Immature natural killer cell (primary cell): Measurements from ENCODE around the gene MVB12B. TPM values are rescaled to one million over a fixed set of nuclear protein-coding genes. Genes with fewer than 3 reads are reported as not detected.

ENCODE experiments used
- DNase-seq, 3 donors: peaks; one replicate each; pipeline ENCODE4 v3.0.0; 2022; ENCODE audit warnings: mixed read lengths in 1 of 3
- H3K27ac Mint-ChIP-seq, 6 donors: one replicate each; pipeline ENCODE4 v1.8.0; 2020; ENCODE audit warnings: mixed read lengths in 6 of 6, mild to moderate bottlenecking in 5 of 6, inconsistent platforms in 4 of 6, moderate library complexity in 3 of 6
- H3K27me3 Mint-ChIP-seq, 3 donors: one replicate each; pipeline ENCODE4 v1.8.0; 2020 to 2021; ENCODE audit warnings: low read depth in 3 of 3, mild to moderate bottlenecking in 3 of 3, mixed read lengths in 3 of 3, moderate library complexity in 3 of 3, inconsistent platforms in 1 of 3
- H3K36me3 Mint-ChIP-seq, 3 donors: one replicate each; pipeline ENCODE4 v1.8.0; 2020; ENCODE audit warnings: mixed read lengths in 3 of 3, inconsistent platforms in 2 of 3, mild to moderate bottlenecking in 2 of 3
- H3K4me1 Mint-ChIP-seq, 2 donors: one replicate each; pipeline ENCODE4 v1.8.0; 2020; ENCODE audit warnings: inconsistent platforms in 2 of 2, mild to moderate bottlenecking in 2 of 2, mixed read lengths in 2 of 2, moderate library complexity in 1 of 2
- H3K4me3 Mint-ChIP-seq, 5 donors: one replicate each; pipeline ENCODE4 v1.8.0; 2020; ENCODE audit warnings: mild to moderate bottlenecking in 5 of 5, mixed read lengths in 5 of 5, inconsistent platforms in 3 of 5, moderate library complexity in 3 of 5
- H3K9me3 Mint-ChIP-seq, 6 donors: one replicate each; pipeline ENCODE4 v1.8.0; 2020; ENCODE audit warnings: mild to moderate bottlenecking in 6 of 6, mixed read lengths in 6 of 6, inconsistent platforms in 4 of 6, moderate library complexity in 3 of 6
- polyA plus RNA-seq, 3 donors: library from polyadenylated mRNA; unstranded; fragments of 300-500 nt; fragmentation: Illumina TruSeq; gene quantifications; one replicate each; pipeline ENCODE4 v1.2.3, GENCODE V29; 2021

MVB12B gene
- polyA plus RNA-seq, 3 donors from 2014 or later = 0.54 to 1.2 TPM; not detected in 1

- Mint-ChIP-seq H3K4me1 (peaks cover 0 to 3% of the 10 kb centered on the region in 2 donors), H3K27ac (no peak overlapping the region), H3K36me3 (peaks cover 0 to 3% (median 0%) of the 10 kb centered on the region in 3 donors), H3K4me3 (no peak overlapping the region), H3K27me3 (peaks cover 0 to 5% (median 3%) of the 10 kb centered on the region in 3 donors), H3K9me3 (no peaks in the 10 kb centered on the region)
- DNase-seq = no peak
Observed at GRCh38 chr9:126380447-126380846, 53.8 kb downstream of the MVB12B start.

GRCh38 chr9:126381195-126381594 is 54.6 kb downstream of the MVB12B start:
- no peaks in the 10 kb centered on the region for H3K4me1 Mint-ChIP-seq
- no peaks in the 10 kb centered on the region for H3K9me3 Mint-ChIP-seq
- H3K27ac Mint-ChIP-seq = no peak overlapping the region
- no peak overlapping the region for H3K4me3 Mint-ChIP-seq
- H3K27me3 Mint-ChIP-seq = peaks cover 0 to 5% (median 2%) of the 10 kb centered on the region in 3 donors
- H3K36me3 Mint-ChIP-seq = peaks cover 0 to 3% (median 0%) of the 10 kb centered on the region in 3 donors
- no peak for DNase-seq

- H3K4me1 Mint-ChIP-seq = no peaks in the 10 kb centered on the region
- DNase-seq = no peak
- peaks cover 0 to 4% (median under 1%) of the 10 kb centered on the region in 3 donors for H3K27me3 Mint-ChIP-seq
- H3K36me3 Mint-ChIP-seq = peaks cover 0 to 3% (median 0%) of the 10 kb centered on the region in 3 donors
- no peak overlapping the region for H3K4me3 Mint-ChIP-seq
- H3K9me3 Mint-ChIP-seq = no peaks in the 10 kb centered on the region
- H3K27ac Mint-ChIP-seq = no peak overlapping the region
Observed at GRCh38 chr9:126383406-126384046, 56.9 kb downstream of the MVB12B start.

GRCh38 chr9:126384926-126385325 is 58.3 kb downstream of the MVB12B start:
- H3K27me3 Mint-ChIP-seq = peaks cover 0 to 5% (median 0%) of the 10 kb centered on the region in 3 donors
- no peaks in the 10 kb centered on the region for H3K9me3 Mint-ChIP-seq
- DNase-seq = no peak
- H3K27ac Mint-ChIP-seq = no peak overlapping the region
- no peaks in the 10 kb centered on the region for H3K4me1 Mint-ChIP-seq
- H3K4me3 Mint-ChIP-seq = no peak overlapping the region
- peaks cover 0 to 3% (median 0%) of the 10 kb centered on the region in 3 donors for H3K36me3 Mint-ChIP-seq

- Mint-ChIP-seq H3K27ac (no peak overlapping the region), H3K36me3 (peaks cover 0 to 3% (median 0%) of the 10 kb centered on the region in 3 donors), H3K27me3 (peaks cover 0 to 5% (median 0%) of the 10 kb centered on the region in 3 donors), H3K4me1 (peaks cover 0 to under 1% of the 10 kb centered on the region in 2 donors), H3K4me3 (no peak overlapping the region), H3K9me3 (no peaks in the 10 kb centered on the region)
- DNase-seq = no peak
Observed at GRCh38 chr9:126386088-126386487, 59.5 kb downstream of the MVB12B start.

- H3K9me3 Mint-ChIP-seq = no peaks in the 10 kb centered on the region
- no peak overlapping the region for H3K27ac Mint-ChIP-seq
- DNase-seq = no peak
- H3K27me3 Mint-ChIP-seq = peaks cover 0 to 5% (median 0%) of the 10 kb centered on the region in 3 donors
- H3K4me1 Mint-ChIP-seq = peaks cover 6 to 7% of the 10 kb centered on the region in 2 donors
- H3K36me3 Mint-ChIP-seq = peaks cover 0 to 3% (median 0%) of the 10 kb centered on the region in 3 donors
- no peak overlapping the region for H3K4me3 Mint-ChIP-seq
Observed at GRCh38 chr9:126386776-126387175, 60.1 kb downstream of the MVB12B start.

- Mint-ChIP-seq H3K27ac (no peak overlapping the region), H3K9me3 (no peaks in the 10 kb centered on the region), H3K36me3 (peaks cover 0 to 5% (median 4%) of the 10 kb centered on the region in 3 donors), H3K4me1 (peaks cover 7 to 9% of the 10 kb centered on the region in 2 donors), H3K27me3 (peaks cover 1 to 3% (median 2%) of the 10 kb centered on the region in 3 donors), H3K4me3 (no peak overlapping the region)
- no peak for DNase-seq
Observed at GRCh38 chr9:126388964-126389708, 62.5 kb downstream of the MVB12B start.

GRCh38 chr9:126389992-126390391 is 63.4 kb downstream of the MVB12B start:
- no peaks in the 10 kb centered on the region for H3K9me3 Mint-ChIP-seq
- H3K4me1 Mint-ChIP-seq = peaks cover 7 to 9% of the 10 kb centered on the region in 2 donors
- no peak for DNase-seq
- H3K4me3 Mint-ChIP-seq = no peak overlapping the region
- H3K27me3 Mint-ChIP-seq = peaks cover 1 to 3% (median 2%) of the 10 kb centered on the region in 3 donors
- peak overlapping the region in 1 of 6 donors; percentile 3 for H3K27ac Mint-ChIP-seq
- H3K36me3 Mint-ChIP-seq = peaks cover 0 to 5% (median 4%) of the 10 kb centered on the region in 3 donors

GRCh38 chr9:126390923-126391322 is 64.3 kb downstream of the MVB12B start:
- no peak for DNase-seq
- Mint-ChIP-seq H3K27me3 (peaks cover 1 to 2% (median 1%) of the 10 kb centered on the region in 3 donors), H3K4me1 (peaks cover 7 to 9% of the 10 kb centered on the region in 2 donors), H3K27ac (no peak overlapping the region), H3K4me3 (no peak overlapping the region), H3K9me3 (no peaks in the 10 kb centered on the region), H3K36me3 (peaks cover 0 to 5% (median 4%) of the 10 kb centered on the region in 3 donors)

GRCh38 chr9:126391713-126392661 is 65.4 kb downstream of the MVB12B start:
- H3K27ac Mint-ChIP-seq = peak overlapping the region in 2 of 6 donors; percentile 1 to 22
- H3K36me3 Mint-ChIP-seq = peaks cover 0 to 5% (median 4%) of the 10 kb centered on the region in 3 donors
- H3K4me3 Mint-ChIP-seq = no peak overlapping the region
- peak in 1 of 3 donors; percentile 9 for DNase-seq
- H3K27me3 Mint-ChIP-seq = peaks cover 1 to 2% (median 1%) of the 10 kb centered on the region in 3 donors
- peaks cover 11 to 13% of the 10 kb centered on the region in 2 donors for H3K4me1 Mint-ChIP-seq
- H3K9me3 Mint-ChIP-seq = no peaks in the 10 kb centered on the region

GRCh38 chr9:126392662-126393371 is 66.2 kb downstream of the MVB12B start:
- peaks cover 1 to 2% (median 1%) of the 10 kb centered on the region in 3 donors for H3K27me3 Mint-ChIP-seq
- peaks cover 17 to 19% of the 10 kb centered on the region in 2 donors for H3K4me1 Mint-ChIP-seq
- no peak overlapping the region for H3K4me3 Mint-ChIP-seq
- H3K9me3 Mint-ChIP-seq = no peaks in the 10 kb centered on the region
- H3K27ac Mint-ChIP-seq = peak overlapping the region in 2 of 6 donors; percentile 22 to 34
- H3K36me3 Mint-ChIP-seq = peaks cover 0 to 5% (median 4%) of the 10 kb centered on the region in 3 donors
- DNase-seq = no peak

- DNase-seq = no peak
- no peak overlapping the region for H3K27ac Mint-ChIP-seq
- H3K9me3 Mint-ChIP-seq = no peaks in the 10 kb centered on the region
- peaks cover 0 to 5% (median 4%) of the 10 kb centered on the region in 3 donors for H3K36me3 Mint-ChIP-seq
- no peak overlapping the region for H3K4me3 Mint-ChIP-seq
- H3K27me3 Mint-ChIP-seq = peaks cover under 1 to 3% (median 2%) of the 10 kb centered on the region in 3 donors
- peaks cover 24 to 28% of the 10 kb centered on the region in 2 donors for H3K4me1 Mint-ChIP-seq
Observed at GRCh38 chr9:126393876-126394275, 67.2 kb downstream of the MVB12B start.

GRCh38 chr9:126394802-126395201 is 68.2 kb downstream of the MVB12B start:
- Mint-ChIP-seq H3K4me1 (peaks cover 24 to 30% of the 10 kb centered on the region in 2 donors), H3K9me3 (no peaks in the 10 kb centered on the region), H3K36me3 (peaks cover 0 to 5% (median 4%) of the 10 kb centered on the region in 3 donors), H3K27ac (peak overlapping the region in 1 of 6 donors; percentile 54), H3K27me3 (peaks cover 0 to 3% (median 2%) of the 10 kb centered on the region in 3 donors), H3K4me3 (no peak overlapping the region)
- DNase-seq = no peak
